Left lobe of liver (tissue), 2 donors: ENCODE measurements around the gene DHX58. TPM values are rescaled to one million over a fixed set of nuclear protein-coding genes. Genes with fewer than 3 reads are reported as not detected.

Source experiments
- ATAC-seq: fragments of 200-7000 bp; cut with Tn5 transposase; one replicate; pipeline ENCODE4 v1.9.1; 2020; ENCODE audit warnings: mild to moderate bottlenecking, moderate library complexity
- DNase-seq: peaks from one replicate; pipeline ENCODE4 v3.0.0-alpha.2; 2020; ENCODE audit warnings: low spot score
- total RNA-seq: library from RNA; stranded (reverse); gene quantifications from one replicate; pipeline ENCODE4 v1.2.1, GENCODE V29; 2021
- donor health status: DM: no; HTN: no; CAD: no; lungs with moderate emphysema.
- donor health status: DM: no; HTN: yes; CAD: no.

Gene DHX58
- total RNA-seq, 1 donor from 2014 or later = 30.3 TPM

DNA sequence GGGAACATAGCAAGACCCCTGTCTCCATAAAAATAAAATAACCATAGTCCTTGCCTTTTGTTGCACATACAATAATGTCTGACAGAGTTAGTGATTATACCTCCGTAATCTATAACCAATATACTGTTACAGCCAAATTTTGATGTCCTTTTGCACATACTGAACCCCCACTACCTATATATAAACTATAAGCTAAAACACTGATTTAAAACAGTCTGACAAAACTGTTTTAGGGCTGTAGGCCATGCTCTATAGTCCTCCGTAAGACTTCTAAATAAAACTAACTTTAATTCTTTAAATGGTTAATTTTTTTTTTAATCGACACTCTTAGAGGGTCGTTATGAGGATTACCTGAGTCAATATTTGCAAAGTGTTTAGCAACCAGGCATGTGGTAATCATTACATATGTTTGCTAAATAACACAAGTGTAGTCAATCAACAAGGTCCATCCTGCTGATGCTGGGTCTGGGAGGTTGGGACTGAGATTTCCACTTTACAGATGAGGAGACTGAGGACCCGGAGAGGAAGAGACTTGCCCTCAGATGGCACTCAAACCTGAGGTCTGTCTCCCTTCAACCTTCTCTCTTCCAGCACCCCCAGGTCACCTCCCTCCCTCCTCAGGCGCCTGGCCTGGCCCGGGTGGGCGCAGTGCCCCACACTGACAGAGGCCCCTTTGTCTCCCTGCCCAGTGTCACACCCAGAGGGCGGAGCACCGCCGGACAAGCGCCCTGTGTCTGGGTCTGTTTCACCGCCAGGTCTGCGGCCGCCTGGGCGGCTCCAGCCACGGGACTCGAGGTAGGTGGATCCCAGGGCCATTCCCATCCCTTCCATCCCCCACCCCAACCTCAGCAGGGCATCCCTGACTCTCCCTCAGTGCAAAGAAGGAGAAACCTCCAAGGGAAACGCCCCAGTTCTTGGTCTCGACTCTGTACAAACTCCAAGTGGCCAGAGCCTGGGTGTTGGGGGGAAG, 24.5 kb downstream of the DHX58 start:
- DNase-seq (no peak), ATAC-seq (peak; percentile 26)

DNA sequence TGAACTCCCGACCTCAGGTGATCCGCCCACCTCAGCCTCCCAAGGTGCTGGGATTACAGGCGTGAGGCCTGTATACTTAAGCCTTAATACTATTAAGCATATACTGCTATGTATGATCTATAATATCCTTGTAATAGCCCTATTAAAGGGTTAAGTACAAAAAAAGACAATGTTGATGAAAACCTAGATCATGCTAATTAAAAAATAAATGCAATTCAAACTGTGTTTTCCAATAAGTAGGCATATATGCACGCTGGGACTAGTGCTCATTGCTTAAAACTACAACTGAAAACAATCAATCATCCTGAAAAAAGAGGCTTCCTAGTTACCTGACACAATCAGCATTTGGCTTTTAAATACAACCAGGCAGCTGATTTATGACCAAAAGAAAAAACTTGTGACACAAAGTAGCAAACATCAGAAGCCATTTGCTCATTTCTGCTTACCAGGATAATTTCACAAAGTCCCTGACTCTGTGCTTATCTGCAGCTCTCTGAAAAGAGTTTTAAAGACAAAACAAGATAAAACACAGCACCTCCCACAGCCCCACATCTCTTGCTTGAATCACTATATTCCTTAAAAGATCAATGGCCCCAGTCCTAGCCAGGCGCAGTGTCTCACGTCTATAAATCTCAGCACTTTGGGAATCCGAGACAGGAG, 25.3 kb downstream of the DHX58 start:
- peak; percentile 34 for ATAC-seq
- no peak for DNase-seq

DNA sequence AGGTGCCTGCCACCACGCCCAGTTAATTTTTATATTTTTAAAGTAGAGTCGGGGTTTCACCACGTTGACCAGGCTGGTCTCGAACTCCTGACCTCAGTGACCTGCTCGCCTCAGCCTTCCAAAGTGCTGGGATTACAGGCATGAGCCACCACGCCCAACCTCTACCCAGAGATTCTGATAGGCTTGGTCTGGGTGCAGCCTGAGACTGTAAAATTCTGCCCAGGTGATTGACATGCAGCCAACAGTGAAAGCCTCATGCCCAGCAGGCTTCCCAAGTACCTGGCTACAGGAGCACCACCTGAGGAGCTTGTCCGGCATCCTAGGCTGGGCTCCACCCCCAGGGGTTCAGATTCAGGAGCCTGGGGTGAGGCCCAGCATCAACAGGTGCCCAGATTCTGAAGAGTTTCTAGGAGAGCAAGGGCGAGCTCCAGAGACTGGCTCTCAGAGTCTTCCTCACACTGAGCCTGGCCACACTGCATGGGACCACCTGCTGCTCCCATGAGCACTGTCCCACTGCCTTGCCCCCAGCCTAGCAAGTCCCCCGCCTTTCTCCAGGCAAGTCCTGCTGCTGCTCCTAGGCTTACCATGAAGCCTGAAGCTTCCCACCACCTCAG, 30.9 kb downstream of the DHX58 start:
- no peak for DNase-seq
- ATAC-seq = no peak

DNA sequence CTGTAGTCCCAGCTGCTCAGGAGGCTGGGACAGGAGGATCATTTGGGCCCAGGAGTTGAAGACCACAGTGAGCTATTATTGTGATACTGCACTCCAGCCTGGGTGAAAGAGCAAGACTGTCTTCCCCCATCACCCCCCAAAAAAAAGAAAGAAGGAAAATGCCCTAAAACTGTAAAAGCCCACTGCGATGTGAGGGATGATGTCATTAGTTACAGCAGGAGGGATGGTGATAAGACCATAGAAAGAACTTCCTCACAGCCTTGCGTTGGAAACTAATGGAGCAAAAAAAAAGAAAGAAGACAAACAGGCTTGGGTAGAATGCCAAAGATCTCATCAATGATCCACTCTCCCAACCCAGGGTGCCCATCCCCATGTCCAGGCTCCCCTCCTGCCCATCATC, 33.0 kb downstream of the DHX58 start:
- ATAC-seq = no peak

DNA sequence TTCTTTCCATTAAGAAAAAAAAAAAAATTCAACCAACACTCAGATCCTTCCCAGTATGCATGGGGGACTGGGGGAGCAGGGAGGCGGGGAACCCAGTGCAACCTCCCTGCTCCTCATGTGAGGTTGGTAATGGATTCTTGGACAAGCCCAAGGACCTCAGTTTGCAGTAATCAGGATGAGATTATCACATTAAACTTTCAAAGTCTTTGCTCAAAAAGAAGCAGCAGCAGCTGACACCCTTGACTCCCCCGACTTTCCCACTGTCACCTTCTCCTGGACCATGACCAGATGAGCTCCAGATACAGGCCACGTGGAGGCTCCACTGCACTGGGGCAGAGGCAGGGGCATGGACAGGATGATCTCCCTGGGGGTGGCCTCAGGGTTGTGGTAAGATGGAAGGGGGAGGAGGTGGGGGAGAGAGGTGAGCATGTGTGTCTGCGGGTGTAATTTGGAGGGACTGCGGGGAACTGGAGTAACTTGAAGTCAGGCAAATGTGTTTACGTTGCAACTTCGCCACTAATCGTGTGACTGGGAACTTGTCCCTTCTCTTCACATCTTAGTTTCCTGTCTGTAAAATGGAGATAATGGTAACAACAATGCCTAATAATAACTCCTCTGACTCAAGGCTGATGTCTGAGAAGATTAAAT, 34.0 kb downstream of the DHX58 start:
- no peak for ATAC-seq
- no peak for DNase-seq

More for the DNA sequence above, 33.0 kb downstream of the DHX58 start:
- no peak for DNase-seq

DNA sequence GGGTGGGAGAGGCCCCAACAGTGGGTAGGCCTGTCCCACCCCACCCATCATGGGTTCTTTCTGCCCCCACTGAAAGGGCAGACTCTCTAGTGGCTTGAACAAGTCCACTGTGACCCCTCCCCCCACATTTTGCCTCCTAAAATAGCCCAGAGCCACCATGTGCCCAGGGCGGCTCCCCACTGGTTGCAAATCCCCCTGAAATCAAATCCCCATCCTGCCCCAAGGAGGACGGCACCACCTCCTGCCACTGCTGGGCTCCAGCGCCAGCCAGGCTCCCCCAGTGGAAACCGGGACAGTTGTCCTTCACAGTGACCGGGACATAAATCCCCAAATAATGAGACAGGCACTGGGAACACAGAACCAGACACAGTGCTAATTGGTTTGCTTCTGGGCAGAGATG, 34.8 kb downstream of the DHX58 start:
- ATAC-seq (no peak), DNase-seq (no peak)

DNA sequence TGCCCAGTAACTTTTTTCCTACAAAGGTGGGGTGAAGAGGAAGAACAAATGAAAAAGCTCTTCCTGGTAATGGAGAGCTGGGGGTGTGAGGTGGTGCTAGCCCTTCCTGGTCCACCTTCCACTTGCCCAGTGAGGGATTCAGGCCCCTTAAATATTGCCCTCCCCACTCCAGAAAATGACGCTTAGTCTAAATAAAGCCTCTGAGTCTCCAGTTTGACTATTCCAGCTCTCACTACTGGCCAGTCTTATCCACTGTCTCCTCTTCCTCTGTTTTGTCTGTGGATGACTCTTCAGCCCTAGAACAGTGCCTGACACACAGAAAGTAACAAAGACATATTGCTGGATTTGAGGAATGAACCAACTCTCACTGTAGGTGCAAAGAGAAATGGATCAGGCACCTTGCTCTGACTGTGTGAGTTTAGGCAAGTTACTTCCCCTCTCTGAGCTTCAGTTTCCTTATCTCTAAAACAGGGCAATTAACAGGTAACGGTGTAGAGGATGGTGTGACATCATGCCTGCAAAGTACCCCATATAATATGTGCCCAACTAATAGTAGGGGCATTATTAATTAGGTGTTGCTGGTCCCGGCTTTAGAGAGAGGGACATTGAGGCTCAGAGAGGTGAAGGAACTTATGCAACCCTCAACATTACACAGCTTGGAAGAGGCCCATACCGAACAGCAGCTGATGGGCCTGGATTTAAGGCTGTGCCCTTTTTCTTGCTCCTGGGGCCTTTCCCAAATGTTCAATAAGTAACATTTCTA, 35.5 kb downstream of the DHX58 start:
- no peak for DNase-seq
- ATAC-seq = no peak

DNA sequence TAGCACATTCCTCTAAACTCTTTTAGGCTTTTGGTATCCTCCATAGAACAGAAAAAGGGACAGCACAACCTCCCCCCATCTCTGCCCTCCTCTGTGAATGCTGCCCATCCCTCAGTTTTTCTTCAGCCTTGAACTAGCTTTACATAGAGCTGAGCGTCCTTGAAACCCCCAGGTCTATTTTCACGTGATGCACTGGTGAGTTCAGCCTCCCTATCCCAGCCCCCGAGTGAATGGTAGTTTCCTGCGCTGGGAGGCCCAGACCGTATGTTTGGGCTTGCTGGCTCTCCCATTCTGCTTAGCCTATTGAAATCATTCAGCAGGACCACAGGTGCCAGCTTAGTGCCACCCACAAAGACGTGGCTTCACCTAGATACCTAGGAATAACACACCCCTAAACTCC, 36.7 kb downstream of the DHX58 start:
- ATAC-seq = no peak
- no peak for DNase-seq

DNA sequence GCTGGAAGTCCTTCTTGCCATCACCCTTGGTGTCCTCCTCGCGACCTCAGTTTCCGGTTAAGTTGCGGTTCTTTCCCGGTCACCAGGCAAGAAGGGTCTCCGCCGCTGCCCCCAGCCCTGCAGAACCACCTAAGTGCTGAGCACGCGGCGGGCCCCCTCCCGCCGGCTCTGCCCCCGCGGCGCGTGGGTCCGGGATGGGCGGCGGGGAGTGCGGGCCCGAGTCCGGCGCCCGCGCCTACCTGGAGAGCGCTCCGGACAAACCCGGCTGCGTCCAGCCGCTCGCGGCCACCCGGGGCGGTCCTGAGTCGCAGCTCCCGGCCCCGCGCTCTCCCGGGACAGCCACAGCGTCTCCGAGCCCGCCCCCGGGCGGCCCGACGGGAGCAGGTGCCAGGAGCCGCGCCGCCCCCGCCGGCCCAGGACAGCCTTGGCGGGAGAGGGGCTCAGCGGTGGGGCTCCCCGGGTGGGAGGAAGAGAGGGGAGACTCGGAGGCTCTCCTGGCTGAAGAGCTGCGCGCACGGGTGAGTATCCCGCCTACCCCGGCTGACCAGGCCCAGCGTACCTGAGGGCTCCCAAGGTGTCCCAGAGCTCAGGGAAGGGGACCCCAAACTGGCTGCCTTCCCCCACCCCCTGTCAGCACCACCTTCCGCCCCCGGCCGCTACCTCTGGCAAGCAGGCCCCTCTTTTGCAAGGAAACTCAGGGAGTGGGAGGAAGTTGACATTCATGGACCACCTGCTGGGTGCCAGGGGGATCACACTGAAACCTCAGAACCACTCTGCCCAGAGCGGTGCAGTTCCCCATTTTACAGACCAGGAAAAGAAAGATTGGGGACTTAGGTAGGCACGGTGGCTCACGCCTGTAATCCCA, 40.0 kb downstream of the DHX58 start:
- peak; percentile 82 for ATAC-seq
- no peak for DNase-seq

DNA sequence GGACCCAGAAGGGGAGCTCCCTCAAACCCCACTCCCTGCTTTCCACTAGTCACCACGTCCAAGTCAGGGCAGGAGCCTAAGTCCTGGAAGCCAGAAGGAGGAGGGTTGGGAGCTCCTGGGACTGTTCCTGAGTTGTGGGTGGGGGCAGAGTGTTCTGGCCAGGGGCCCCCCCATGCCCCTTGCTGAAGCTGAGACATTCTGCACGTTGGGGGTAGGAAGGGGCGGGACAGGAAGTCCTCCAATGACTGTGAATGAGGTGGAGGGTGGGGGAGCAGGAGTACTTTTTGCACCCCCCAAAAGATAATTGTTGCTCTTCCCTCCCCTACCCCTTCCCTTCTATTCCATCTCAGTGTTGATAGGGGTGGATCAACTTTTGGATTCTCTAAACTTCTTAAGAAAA, 40.7 kb downstream of the DHX58 start:
- no peak for ATAC-seq

DNA sequence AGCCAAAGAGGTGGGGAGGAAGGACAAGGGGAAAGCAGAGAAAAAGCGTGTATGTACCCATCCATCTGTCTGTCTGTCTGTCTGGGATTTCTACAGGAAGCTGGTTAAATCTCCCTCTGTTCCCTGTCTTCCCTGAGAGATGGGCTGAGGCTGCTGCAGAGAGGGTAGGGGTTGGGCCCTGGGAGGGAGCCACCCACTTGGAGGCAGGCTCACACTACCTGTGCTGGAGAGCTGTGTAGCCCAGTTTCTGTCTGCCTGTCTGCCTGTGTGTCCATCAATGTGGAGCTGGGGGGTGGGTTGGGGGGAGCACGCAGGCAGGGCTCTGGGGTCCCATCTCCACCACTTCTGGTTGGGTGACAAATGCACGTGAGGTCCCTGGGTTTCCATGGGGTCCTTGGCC, 43.5 kb downstream of the DHX58 start:
- no peak for DNase-seq
- ATAC-seq = no peak

More for the DNA sequence above, 40.7 kb downstream of the DHX58 start:
- DNase-seq = no peak

DNA sequence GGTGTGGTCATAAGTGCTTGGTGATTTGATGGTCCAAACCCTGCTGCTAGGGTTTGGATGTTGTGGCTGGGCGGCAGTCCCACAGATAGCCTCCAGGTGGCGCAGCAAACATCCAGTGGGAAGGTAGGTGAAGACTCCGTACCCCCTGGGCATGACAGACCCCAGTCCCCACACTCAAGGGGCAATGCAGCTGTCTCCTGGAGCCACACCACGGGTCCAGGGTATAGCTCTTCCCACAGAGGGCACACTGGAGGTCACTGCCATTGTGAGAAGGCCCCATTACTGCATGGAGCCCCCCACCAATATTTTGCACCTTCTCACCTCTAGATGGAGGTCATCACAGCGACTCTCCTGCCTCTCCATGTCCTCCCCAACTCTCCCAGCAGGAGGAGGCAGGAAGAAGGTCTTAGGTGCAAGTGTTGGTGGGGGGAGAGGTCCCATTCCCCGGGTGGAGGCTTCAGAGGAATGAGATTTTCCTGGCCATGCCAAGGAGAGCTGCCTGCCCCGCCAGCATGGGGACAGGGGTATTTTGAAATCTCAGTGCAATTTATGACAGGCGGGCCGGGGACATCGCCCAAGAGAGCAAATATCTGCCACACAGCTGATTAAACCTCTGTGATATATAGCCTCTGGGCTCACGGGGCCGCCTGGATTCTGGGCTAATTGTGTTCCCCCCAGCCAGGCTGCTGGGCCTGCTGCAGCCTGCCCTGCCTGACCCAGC, 45.0 kb downstream of the DHX58 start:
- DNase-seq (peak; percentile 71), ATAC-seq (peak; percentile 89)

DNA sequence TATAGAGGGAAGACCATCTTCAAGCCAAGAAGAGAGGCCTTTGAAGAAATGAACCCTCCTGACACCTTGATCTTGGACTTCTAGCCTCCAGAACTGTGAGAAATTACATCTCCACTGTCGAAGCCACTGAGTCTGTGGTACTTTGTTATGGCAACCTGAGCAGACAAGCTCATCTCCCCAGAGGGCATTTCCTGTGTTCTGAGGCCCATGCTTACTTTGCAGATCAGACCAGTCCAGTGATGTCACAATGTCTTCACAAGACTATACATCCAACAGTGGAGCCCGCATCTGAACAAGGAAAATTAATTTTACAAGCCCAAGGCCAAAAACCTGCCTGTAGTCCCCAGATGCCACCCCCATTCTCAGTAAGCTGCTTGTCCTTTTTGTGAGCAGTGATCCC, 47.3 kb downstream of the DHX58 start:
- ATAC-seq (no peak), DNase-seq (no peak)

DNA sequence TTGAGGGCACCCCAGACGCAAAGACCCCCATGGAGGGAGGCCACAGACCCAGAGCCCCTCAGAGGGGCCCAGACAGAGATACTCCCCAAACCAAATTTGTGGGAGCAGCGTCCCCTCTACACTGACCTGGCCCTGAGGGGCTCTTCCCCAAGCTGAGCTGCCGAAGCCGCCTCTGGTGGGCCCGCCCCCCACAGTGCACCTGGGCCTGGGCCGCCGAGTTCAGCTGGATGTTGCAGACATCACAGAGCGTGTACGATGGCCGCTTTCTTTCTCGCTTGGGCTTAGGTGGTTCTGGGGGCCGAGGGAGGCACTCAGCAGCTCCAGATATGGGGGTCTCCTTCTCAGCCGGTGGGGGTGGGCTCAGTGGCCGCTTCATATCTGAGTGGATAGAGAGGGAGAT, 49.8 kb downstream of the DHX58 start:
- DNase-seq (no peak), ATAC-seq (no peak)

DNA sequence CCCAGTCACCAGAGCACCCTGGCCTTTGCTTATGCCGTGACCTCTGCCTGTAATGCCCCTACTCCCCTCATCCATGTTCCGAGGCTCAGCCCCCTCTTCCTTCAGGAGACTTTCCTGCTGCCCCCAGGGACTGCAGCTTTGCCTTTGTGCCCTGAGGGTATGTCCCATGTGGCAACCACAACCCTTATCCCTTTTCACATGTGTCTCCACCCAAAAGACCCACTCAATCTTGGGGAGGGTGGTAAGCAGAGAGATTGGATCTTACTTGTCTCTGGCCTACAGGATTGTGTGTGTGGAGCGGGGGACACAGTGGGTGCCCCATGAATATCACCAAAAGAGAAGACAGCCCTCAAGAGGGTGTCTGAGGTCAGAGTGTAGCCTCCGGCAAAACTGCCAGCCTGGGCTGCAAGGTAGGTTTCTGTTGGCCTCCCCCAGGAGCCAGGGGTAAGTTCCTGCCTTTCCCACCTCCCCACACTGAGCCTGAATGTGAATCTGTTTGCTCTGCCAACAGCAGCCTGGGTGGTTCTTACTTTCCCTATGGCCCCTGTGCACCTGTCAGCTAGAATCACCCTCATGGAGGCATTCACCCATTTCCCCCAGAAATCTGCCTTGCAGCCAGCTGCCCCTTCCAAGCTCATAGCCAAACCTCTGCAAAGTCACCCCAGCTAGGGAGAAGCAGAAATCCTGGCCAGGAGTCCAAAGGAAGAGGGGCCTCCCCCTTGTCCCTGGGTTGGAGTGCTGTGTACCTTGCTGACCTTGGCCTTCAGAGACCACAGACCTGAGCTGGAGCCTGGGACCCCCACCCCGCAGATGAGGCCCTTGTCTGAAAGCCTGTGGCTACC, 50.6 kb downstream of the DHX58 start:
- DNase-seq = no peak
- ATAC-seq = no peak

DNA sequence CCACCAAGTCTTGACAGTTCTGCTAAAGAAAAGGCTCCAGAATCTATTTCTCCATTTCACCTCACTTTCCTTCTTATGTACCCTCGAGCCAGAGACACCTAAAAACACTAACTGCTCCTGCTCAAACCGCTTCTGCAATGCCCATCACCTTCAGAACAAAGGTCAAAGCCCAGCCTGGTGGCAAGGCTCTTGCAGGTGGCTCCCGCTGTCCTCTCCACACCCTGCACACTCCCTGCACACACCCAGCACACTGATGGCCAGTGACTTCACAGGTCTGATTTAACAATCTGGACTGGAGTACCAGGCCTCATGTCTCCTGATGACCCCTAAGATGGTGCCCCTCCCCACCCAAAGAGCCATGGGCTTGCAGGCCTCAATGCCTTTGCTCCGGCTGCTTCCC, 52.3 kb downstream of the DHX58 start:
- no peak for ATAC-seq
- no peak for DNase-seq

DNA sequence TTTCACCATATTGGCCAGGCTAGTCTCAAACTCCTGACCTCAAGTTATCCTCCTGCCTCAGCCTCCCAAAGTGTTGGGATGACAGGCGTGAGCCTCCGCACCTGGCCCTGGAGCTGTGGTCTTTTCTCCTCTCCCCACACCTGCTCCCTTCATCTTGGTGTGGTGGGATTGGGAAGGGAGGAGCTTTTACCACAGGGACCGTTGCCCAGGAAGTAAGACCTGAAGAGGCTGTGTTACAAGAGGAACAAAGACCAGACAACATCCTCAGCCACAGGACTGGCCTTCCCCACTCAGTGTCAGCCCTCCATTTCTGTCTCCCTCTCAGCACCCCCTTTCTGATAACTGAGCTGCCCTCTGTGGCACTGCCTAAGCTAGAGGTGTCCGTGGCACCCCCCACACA, 52.7 kb downstream of the DHX58 start:
- DNase-seq = no peak
- no peak for ATAC-seq

DNA sequence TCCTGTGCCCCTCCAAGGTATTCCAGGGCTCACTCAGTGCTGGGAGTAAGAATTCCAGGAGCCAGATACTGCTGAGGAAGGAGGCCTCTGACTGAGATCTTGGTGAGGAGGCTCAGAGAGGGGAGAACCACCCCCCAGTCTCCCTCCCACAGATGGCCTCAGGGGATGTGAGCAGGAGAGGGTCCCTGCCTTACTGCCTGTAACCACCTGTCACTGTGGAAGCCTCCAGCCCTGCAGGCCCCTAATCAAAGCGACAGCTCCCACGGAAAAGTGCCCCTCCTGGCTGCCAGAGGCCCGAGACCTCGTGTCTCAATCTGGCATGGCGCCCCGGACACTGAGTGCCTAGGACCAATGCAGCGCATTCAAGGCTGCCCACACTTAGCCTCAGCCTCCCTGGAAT, 54.5 kb downstream of the DHX58 start:
- ATAC-seq (no peak), DNase-seq (no peak)
